BJ (cell line): Measurements from ENCODE around the gene CMC1. TPM values are rescaled to one million over a fixed set of nuclear protein-coding genes. Genes with fewer than 3 reads are reported as not detected.

Experiments used
- CTCF ChIA-PET: fragments of 350-600 bp; formaldehyde crosslinking; extraction: SDS; loops from one replicate; lab custom pipeline; 2021; ENCODE audit warnings: antibody characterized with exemption, inconsistent platforms; lab: Yijun Ruan, JAX
- POLR2A ChIA-PET: fragments of 300-600 bp; sonication (Branson Sonifier 250); formaldehyde crosslinking; extraction: SDS; loops from one replicate; lab custom pipeline; 2021; ENCODE audit warnings: antibody characterized with exemption; lab: Charles Lee
- DNase-seq: peaks from one replicate; pipeline ENCODE4 v3.0.0-alpha.2; 2011; ENCODE audit warnings: low read depth
- H3K27me3 ChIP-seq: 2 replicates; pipeline ENCODE4 v1.6.0; 2011; ENCODE audit warnings: low read length; ENCODE audit not compliant: control insufficient read depth, insufficient read depth
- H3K36me3 ChIP-seq: 2 replicates; pipeline ENCODE4 v1.5.1; 2011; ENCODE audit warnings: low read length; ENCODE audit not compliant: control insufficient read depth, insufficient read depth
- H3K4me3 ChIP-seq: 2 replicates; pipeline ENCODE4 v1.5.1; 2011; ENCODE audit warnings: low read depth, mild to moderate bottlenecking, control low read depth, low read length
- polyA plus RNA-seq: library from polyadenylated mRNA; depleted of rRNA; stranded (reverse); fragments of >200 nt; gene quantifications from 2 replicates; pipeline ENCODE4 v1.2.3, GENCODE V29; 2011
- TF ChIP-seq, protein P1 (sequence below): IDR thresholded peaks from 2 replicates; pipeline ENCODE4 v1.5.1; 2011; ENCODE audit warnings: low read depth, mild to moderate bottlenecking, control low read depth, inconsistent platforms, low read length, moderate library complexity; ENCODE audit not compliant: insufficient read depth

CMC1 gene
- polyA plus RNA-seq, 1 experiment: 8.8 TPM

DNA sequence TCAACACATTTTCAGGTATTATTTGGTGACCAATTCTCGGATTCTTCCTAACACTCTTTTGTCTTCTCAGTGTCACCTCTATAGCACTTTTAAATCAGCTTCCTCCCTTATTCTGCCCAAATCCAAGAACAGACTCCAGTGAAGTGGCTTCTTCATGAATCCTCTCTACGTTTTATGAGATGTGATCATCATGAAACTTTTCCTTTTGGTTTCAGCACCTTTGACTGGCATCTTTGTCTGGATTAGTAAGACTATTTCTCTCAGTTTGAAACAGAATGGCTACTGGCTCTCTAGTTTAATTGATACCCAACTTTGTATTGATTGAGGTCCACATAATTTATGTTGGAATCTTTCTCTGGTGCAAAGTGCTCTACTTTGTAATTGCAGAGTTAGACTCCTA, 45.6 kb downstream of the CMC1 start:
- Histone ChIP-seq H3K36me3 (no peaks in the 10 kb centered on the region), H3K4me3 (no peak overlapping the region), H3K27me3 (no peaks in the 10 kb centered on the region)
- no peak for DNase-seq
- ChIA-PET POLR2A (no interaction called here), CTCF (interaction anchor here (0.7 to 1.7 kb wide), 6 partner anchors 9 to 575 kb away, joined by 3 to 14 read pairs (median 4); no protein-coding TSS in a partner anchor)
- TF ChIP-seq, protein P1, sequence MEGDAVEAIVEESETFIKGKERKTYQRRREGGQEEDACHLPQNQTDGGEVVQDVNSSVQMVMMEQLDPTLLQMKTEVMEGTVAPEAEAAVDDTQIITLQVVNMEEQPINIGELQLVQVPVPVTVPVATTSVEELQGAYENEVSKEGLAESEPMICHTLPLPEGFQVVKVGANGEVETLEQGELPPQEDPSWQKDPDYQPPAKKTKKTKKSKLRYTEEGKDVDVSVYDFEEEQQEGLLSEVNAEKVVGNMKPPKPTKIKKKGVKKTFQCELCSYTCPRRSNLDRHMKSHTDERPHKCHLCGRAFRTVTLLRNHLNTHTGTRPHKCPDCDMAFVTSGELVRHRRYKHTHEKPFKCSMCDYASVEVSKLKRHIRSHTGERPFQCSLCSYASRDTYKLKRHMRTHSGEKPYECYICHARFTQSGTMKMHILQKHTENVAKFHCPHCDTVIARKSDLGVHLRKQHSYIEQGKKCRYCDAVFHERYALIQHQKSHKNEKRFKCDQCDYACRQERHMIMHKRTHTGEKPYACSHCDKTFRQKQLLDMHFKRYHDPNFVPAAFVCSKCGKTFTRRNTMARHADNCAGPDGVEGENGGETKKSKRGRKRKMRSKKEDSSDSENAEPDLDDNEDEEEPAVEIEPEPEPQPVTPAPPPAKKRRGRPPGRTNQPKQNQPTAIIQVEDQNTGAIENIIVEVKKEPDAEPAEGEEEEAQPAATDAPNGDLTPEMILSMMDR: no peak

DNA sequence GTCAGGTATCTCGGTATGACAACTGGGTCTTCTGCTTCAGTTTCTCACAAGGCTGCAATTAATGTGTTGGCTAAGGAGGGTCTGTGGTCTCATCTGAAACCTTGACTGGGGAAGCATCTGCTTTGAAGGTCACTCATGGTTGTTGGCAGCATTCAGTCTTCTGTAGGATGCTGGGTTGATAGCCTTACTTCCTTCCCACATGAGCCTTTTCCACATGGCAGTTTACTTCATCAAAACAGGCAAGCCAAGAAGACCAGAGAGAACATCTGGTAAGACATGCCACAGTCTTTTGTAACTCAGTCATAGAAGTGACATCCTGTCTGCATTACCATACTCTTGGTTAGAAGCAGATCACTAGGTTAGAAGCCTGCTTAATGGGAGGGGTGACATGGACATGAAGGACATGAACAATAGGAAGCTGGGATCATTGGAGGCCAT, 49.5 kb downstream of the CMC1 start:
- POLR2A ChIA-PET: no interaction called here
- Histone ChIP-seq H3K36me3 (no peaks in the 10 kb centered on the region), H3K27me3 (no peaks in the 10 kb centered on the region), H3K4me3 (no peak overlapping the region)
- CTCF ChIA-PET: no interaction called here
- TF ChIP-seq, protein P1: no peak
- no peak for DNase-seq

DNA sequence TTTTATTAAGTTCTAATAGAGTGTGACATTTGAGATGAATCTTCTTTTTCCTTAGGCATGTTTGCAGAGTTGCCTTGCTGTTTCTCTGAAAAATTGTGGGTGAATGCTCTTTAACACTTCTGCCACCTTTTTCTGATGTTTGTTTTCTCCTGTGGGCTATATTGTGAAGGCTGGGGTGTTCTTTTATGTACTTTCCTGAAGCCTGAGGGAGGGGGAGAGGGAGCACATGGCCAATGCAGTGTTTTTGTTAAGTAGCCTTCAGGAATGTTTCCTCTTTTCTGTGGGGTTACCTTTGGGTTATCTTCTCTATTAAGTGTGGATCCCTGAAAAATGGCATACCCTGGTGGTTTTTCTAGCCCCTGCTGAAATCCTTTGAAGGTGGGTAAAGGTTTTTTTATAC, 50.2 kb downstream of the CMC1 start:
- ChIA-PET POLR2A (no interaction called here), CTCF (no interaction called here)
- Histone ChIP-seq H3K36me3 (no peaks in the 10 kb centered on the region), H3K4me3 (no peak overlapping the region), H3K27me3 (no peaks in the 10 kb centered on the region)
- DNase-seq: no peak
- TF ChIP-seq, protein P1: no peak

DNA sequence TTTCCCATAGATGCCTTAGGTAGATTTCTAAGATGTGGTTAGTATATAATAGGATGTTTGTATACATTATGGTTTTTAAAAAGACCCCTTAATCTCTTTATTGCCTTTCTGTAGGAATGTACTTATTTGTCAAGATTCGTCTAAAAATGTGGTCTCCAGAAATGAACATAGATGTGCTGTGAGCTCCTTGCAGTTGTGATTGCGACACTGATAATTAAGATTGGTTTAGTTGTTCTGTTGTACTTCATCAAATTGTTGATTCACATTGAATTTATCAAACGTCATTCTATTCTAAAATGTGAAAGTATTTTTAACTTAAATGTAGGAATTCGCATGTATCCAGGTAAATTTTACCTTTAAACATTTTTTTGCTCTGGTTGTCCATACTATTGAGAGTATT, 51.2 kb downstream of the CMC1 start:
- no peak for DNase-seq
- CTCF ChIA-PET: interaction anchor here (0.6 kb wide), 1 partner anchor 633 kb away, joined by 3 read pairs; no protein-coding TSS in a partner anchor
- Histone ChIP-seq H3K27me3 (no peaks in the 10 kb centered on the region), H3K36me3 (no peaks in the 10 kb centered on the region), H3K4me3 (no peak overlapping the region)
- POLR2A ChIA-PET: no interaction called here
- TF ChIP-seq, protein P1: no peak

DNA sequence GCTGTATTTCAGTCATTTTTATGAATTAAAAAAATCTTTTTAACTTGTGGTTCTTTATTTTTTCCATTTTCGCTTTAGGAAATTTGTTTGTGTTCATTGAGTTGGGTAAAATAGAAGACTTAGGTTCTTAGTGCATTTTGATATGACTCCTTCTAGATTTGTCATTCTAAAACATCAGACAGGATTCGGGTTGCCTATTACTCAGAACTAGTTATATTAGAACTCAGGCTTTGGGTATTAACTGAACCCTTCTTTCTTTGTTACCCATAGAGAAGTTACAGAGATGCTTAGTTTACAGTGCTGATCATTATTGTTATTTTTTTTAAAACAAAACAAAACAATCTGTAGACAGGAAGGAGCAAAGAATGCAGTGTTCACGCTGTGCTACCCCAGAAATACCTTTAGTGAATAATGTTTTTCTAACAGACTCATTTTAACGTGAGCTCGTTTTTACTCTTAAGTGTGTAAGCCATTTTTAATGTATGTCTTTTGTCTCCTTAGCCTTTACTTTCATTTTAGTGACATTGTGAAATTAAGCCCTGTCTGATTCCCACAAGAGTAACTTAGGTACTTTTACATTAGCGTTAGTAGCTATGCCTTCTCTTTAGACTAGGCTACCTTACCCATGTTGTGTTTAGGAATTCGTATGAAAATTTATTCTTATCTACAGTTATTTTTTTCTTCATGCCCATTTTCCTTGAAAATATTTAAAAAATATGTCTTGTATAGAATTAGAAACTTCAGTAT, 53.4 kb downstream of the CMC1 start:
- Histone ChIP-seq H3K4me3 (no peak overlapping the region), H3K27me3 (no peaks in the 10 kb centered on the region), H3K36me3 (no peaks in the 10 kb centered on the region)
- no peak for DNase-seq
- ChIA-PET CTCF (interaction anchor here (0.7 kb wide), 1 partner anchor 213 kb away, joined by 3 read pairs; no protein-coding TSS in a partner anchor), POLR2A (no interaction called here)
- TF ChIP-seq, protein P1: no peak
